BE2C (cell line): Measurements from ENCODE around the gene R3HDM2.

Source experiments
- DNase-seq: peaks from one replicate; pipeline ENCODE4 v3.0.0-alpha.2; 2020
- H3K27me3 ChIP-seq: fragments of 250-450 bp; sonication (Bioruptor Pico); 2 replicates; pipeline ENCODE4 v1.5.1; 2020; ENCODE audit warnings: mild to moderate bottlenecking
- H3K36me3 ChIP-seq: fragments of 250-450 bp; sonication (Bioruptor Pico); 2 replicates; pipeline ENCODE4 v1.5.1; 2020; ENCODE audit warnings: mild to moderate bottlenecking
- H3K4me1 ChIP-seq: fragments of 250-450 bp; sonication (Bioruptor Pico); 2 replicates; pipeline ENCODE4 v1.5.1; 2020
- H3K4me3 ChIP-seq: 2 replicates; pipeline ENCODE4 v1.5.1; 2011; ENCODE audit warnings: low read depth, low read length
- H3K9me3 ChIP-seq: fragments of 250-450 bp; sonication (Bioruptor Pico); 2 replicates; pipeline ENCODE4 v1.5.1; 2020
- TF ChIP-seq, protein P1 (sequence below): IDR thresholded peaks from 2 replicates; pipeline ENCODE4 v1.5.1; 2012; ENCODE audit warnings: mild to moderate bottlenecking, low read depth, low read length

Gene R3HDM2

DNA sequence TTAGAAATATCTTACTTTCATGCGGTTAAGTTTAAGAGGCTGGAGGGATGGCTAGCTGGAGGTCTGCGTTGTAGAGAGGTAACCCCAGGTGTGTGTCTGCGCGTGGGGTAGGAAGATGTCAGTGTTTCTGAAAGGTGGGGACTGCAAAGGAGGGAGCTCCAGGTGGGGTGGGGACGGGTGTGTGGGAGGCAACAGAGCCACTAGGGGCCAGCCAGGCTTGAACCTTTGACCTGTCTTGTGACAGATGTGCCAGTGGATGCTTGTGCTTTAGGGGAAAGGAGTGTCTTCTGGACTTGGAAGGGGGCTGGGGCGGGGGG is 29.6 kb upstream of the R3HDM2 start:
- DNase-seq: no peak
- H3K4me3 ChIP-seq: peak overlapping the region; percentile 30
- no peaks in the 10 kb centered on the region for H3K9me3 ChIP-seq
- no peaks in the 10 kb centered on the region for H3K36me3 ChIP-seq
- peaks cover 25% of the 10 kb centered on the region for H3K27me3 ChIP-seq
- H3K4me1 ChIP-seq: peaks cover 3% of the 10 kb centered on the region
- TF ChIP-seq, protein P1, sequence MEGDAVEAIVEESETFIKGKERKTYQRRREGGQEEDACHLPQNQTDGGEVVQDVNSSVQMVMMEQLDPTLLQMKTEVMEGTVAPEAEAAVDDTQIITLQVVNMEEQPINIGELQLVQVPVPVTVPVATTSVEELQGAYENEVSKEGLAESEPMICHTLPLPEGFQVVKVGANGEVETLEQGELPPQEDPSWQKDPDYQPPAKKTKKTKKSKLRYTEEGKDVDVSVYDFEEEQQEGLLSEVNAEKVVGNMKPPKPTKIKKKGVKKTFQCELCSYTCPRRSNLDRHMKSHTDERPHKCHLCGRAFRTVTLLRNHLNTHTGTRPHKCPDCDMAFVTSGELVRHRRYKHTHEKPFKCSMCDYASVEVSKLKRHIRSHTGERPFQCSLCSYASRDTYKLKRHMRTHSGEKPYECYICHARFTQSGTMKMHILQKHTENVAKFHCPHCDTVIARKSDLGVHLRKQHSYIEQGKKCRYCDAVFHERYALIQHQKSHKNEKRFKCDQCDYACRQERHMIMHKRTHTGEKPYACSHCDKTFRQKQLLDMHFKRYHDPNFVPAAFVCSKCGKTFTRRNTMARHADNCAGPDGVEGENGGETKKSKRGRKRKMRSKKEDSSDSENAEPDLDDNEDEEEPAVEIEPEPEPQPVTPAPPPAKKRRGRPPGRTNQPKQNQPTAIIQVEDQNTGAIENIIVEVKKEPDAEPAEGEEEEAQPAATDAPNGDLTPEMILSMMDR: no peak

DNA sequence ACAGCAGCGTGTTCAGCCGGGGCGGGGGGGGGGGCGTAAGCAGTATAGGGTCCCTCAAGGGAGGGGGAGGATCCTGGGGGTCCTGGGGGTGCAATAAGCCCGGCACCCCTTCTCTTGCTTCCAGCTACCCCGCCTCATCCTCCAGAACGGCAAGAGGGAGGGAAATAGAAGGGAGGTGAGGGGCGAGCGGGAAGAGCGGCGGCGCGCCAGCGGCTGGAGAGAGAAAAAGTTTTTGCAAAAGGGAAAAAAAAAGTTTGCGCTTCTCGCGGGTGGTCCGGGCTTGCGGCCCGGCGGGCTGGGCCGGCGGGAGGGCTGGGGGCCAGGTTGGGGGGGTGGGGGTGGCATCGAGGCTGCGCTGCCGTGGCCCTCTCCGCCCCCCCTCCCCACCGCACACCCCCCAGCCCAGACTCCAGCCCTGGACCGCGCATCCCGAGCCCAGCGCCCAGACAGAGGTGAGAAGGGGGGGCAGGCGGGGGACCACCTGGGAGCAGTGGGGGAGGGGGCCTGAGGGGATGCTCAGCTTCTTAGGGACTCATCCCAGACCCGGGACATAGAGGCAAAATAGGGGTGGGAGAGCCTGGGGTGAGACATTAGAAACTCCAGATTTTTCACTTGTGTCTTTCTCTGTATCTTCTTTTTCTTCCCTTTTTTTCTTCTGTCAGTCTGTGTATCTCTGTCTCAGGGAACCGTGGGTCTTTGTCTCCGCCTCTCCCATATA is 29.1 kb upstream of the R3HDM2 start, which contains the start of gene GLI1:
GLI1 (plus strand) TSS at position 36 of the 718 bp plus-strand sequence. CDS start 3,907 bp downstream, outside the sequence.
- H3K9me3 ChIP-seq: no peaks in the 10 kb centered on the region
- peak; percentile 38 for DNase-seq
- peaks cover 20% of the 10 kb centered on the region for H3K27me3 ChIP-seq
- TF ChIP-seq, protein P1: no peak
- peaks cover 3% of the 10 kb centered on the region for H3K4me1 ChIP-seq
- peak within 1 kb of the TSS; percentile 77 for H3K4me3 ChIP-seq
- no peaks in the 10 kb centered on the region for H3K36me3 ChIP-seq

DNA sequence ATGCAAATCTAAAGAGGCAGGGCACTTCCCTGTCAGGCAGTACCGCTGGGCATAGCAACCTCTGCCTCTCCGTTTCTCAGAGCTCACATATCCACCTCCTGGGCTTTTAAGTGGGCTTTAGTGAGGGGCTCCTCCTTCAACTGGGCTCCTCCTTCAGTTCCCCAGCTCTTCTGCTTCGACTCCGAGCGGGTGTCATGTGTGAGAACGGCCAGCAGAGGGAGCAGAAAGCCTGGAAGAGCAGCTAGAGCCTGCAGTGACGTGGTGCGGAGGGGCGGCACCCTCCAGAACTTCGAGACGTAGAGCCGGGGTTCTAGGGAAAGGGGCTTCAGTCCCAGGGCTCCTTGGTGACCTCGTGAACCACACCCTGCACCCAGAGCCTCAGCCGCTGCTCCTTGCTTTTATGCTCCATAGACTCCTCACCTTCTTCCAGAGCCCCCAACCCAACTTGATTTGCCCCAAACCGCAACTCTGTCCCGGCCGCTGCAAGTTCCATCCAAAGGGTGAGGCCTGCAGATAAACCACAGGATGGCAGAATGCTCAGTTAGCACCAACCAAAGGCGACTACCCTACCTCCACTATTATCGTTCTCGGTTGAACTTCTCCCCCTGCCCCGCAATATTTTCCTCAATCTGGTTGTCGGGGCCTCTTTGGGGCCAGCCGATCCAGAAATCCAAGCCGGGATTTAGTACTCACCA is 28.4 kb upstream of the R3HDM2 start:
- H3K27me3 ChIP-seq: peaks cover 13% of the 10 kb centered on the region
- H3K4me3 ChIP-seq: peak overlapping the region; percentile 77
- TF ChIP-seq, protein P1: peak; percentile 83
- no peaks in the 10 kb centered on the region for H3K36me3 ChIP-seq
- peaks cover 6% of the 10 kb centered on the region for H3K4me1 ChIP-seq
- DNase-seq: peak; percentile 95
- no peaks in the 10 kb centered on the region for H3K9me3 ChIP-seq

DNA sequence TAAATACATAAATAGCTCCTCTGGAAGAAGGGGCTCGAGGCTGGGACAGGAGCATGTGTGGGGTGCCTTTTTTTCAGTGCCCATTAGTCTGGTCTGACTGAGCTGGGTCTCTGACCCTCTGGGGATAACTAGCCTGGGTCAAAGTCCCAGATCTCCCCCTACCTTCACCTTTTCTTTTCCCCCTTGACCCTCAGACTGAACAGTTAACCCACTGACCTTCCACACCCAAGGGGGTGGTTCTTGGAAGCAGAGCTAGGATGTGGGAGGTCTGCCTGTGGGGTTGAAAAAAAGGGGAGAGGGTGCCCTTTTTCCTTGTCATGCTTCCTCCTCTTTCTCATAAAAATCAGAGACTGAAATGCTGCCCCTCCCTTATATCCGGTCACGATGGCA is 27.8 kb upstream of the R3HDM2 start:
- no peaks in the 10 kb centered on the region for H3K9me3 ChIP-seq
- no peaks in the 10 kb centered on the region for H3K36me3 ChIP-seq
- TF ChIP-seq, protein P1: no peak
- H3K27me3 ChIP-seq: peaks cover 8% of the 10 kb centered on the region
- peak overlapping the region; percentile 77 for H3K4me3 ChIP-seq
- no peak for DNase-seq
- peaks cover 6% of the 10 kb centered on the region for H3K4me1 ChIP-seq

DNA sequence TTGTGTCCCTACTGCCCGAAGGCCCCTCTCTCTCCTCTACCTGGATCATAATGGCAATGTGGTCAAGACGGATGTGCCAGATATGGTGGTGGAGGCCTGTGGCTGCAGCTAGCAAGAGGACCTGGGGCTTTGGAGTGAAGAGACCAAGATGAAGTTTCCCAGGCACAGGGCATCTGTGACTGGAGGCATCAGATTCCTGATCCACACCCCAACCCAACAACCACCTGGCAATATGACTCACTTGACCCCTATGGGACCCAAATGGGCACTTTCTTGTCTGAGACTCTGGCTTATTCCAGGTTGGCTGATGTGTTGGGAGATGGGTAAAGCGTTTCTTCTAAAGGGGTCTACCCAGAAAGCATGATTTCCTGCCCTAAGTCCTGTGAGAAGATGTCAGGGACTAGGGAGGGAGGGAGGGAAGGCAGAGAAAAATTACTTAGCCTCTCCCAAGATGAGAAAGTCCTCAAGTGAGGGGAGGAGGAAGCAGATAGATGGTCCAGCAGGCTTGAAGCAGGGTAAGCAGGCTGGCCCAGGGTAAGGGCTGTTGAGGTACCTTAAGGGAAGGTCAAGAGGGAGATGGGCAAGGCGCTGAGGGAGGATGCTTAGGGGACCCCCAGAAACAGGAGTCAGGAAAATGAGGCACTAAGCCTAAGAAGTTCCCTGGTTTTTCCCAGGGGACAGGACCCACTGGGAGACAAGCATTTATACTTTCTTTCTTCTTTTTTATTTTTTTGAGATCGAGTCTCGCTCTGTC is 26.1 kb upstream of the R3HDM2 start:
- Histone ChIP-seq H3K4me3 (peak overlapping the region; percentile 44), H3K4me1 (peaks cover 9% of the 10 kb centered on the region), H3K27me3 (peaks cover 6% of the 10 kb centered on the region), H3K36me3 (no peaks in the 10 kb centered on the region), H3K9me3 (no peaks in the 10 kb centered on the region)
- DNase-seq: no peak
- TF ChIP-seq, protein P1: no peak
